Measurements from ENCODE around the gene TBC1D7.

TBC1D7 gene

GRCh38 chr6:13267142-13267651 lies 61.1 kb downstream of the TBC1D7 start:
- DNase-seq, result no peak

GRCh38 chr6:13263669-13264068 lies 64.7 kb downstream of the TBC1D7 start:
- DNase-seq, result no peak

- DNase-seq, result no peak
Measured at GRCh38 chr6:13262302-13263230, 65.8 kb downstream of the TBC1D7 start.

DNA sequence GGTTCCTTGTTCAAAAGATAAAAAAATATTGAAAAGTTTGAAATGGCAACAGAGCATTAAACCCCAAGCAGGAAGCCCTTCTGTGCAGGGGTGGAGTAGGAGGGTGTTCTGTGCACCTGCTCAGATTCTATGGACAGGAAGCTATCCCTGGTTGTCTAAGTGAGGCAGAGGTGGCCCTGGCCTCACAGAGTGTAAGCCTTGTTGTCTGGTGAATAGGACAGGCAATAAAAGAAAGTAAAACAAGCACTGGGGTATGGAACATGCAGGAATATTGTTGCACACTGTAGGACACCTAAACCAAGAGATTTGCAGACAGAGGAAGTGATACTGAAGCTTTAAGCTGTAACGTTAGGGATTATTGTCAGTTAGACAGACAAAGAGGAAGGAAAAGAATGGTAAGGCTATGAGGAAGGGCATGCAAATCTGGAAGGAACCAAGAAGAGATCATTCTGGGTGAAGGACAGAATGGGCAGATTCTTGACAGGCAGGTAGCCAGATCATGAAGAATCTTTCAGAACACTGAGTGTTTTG lies 66.8 kb downstream of the TBC1D7 start:
- no peak for DNase-seq

DNA sequence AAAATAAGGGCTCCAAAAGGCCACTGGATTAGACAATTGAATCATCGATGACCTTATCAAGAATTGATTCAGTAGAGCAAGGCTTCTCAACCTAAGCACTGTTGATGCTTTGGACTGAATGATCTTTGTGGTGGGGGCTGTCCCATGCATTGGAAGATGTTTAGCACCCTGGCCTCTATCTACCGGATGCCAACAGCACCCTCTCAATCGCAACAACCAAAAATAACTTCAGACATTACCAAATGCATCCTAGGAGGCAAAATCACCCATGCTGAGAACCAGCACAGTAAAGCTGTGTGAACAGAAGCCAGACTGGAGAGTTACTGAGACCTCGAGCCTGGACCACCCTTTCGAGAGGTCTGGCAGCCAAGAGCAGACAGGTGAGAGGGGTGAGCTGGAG lies 67.5 kb downstream of the TBC1D7 start:
- DNase-seq, result no peak

GRCh38 chr6:13260101-13260598 lies 68.2 kb downstream of the TBC1D7 start:
- DNase-seq, result no peak

DNA sequence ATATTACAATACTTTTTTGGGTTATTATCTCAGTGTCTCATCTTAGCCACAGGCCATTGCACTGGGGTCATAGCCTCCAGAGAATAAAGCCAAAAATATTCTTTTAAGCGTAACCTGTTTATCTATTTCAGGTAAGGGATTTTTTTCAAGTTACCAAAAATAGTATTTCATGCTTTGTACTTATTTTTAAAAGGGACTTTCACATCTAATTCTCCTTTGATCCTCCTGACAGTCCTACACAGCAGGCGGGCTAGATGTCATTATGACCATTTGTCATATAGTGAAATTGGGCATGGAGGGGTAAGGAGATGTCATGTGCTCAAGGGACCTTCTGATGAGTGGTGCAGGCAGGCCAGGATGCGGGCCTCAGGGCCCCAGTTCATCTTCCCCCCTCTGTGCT lies 68.9 kb downstream of the TBC1D7 start:
- DNase-seq, result no peak

DNA sequence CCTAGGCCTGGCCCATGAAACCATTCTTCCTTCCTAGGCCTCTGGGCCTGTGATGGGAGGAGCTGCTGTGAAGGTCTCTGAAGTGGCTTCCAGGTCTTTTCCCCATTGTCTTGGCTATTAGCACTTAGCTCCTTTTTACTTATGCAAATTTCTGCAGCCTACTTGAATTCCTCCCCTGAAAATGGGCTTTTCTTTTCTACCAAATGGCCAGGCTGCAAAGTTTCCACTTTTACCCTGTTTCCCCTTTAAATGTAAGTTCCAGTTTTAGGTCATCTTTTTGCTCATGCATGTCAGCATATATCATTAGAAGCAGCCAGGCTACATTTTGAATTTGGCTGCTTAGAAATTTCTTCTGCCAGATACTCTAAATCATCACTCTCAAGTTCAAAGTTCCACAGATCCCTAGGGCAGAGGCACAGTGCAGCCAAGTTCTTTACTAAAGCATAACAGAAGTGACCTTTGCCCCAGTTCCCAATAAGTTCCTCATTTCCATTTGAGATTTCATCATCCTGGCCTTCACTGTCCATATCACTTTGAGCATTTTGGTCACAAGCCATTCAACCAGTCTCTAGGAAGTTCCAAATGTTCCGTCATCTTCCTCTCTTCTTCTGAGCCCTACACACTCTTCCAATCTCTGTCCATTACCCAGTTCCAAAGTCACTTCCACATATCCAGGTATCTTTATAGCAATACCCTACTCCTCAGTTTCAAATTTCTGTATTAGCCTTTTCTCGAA lies 71.9 kb downstream of the TBC1D7 start:
- peak; percentile 7 for DNase-seq

Data from midbrain (tissue), 1 donor.